Stimulated activated CD4-positive, alpha-beta T cell treated with anti-CD3 and anti-CD28 coated beads, Interleukin-12 subunit alpha, Interleukin-12 subunit beta, amount 100 ng/mL, for 48 hours (primary cell): Measurements from ENCODE around the gene TCTN1.
"Not testable (repeated sequence)": the region's sequence is repeated elsewhere in the genome, so short reads cannot be mapped to it uniquely, and the experiment has no call there.

Experiments used
- DNase-seq, 3 donors: peaks; one replicate each; pipeline ENCODE4 v3.0.0-alpha.2; 2020; ENCODE audit warnings: low read depth in 2 of 3, low spot score in 1 of 3

The TCTN1 gene

DNA sequence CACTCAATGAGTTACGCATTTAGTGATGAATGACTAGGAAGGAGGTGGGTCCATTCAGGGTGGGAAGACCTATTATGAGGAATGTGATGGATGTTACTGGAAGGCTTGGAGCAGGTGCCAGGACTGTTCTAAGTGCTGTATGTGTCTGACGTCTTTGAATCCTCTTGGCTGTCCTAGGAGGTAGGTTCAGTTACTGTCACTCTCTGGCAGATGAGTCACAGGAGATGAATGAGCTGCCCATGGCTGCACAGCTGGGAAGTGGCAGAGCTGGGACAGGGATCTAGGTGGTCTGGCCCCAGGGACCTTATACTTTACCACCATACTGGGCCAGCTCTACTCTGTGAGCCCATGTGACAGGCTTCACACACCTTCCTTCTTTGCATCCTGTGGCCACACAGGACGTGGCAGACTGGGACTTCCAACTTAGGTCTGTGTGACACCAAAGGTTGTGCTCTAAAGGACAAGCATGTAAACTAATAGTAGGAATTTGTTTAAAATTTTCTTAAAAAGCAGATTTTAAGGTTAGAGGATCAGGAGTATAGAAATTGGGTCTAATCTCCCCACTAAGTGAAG lies 24.0 kb downstream of the TCTN1 start:
- DNase-seq = no peak

DNA sequence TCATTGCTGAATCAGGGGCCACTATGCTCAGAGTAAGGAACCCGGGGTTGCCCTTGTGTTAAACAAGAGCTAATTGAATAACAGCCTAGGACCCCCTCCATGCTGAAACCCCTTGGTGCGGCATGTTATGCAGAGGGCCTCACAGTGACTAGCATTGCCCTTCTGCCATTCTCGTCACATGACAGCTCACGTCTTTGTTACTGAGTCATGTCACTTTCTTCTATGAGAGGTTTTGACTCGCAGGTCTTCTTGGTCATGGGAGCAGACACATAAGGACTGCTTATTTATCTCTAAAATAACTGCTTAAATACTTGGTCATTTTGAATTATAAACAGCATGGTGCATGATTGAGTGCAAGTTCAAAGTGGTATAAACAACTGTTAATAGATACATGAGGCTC lies 24.9 kb downstream of the TCTN1 start:
- DNase-seq = no peak

DNA sequence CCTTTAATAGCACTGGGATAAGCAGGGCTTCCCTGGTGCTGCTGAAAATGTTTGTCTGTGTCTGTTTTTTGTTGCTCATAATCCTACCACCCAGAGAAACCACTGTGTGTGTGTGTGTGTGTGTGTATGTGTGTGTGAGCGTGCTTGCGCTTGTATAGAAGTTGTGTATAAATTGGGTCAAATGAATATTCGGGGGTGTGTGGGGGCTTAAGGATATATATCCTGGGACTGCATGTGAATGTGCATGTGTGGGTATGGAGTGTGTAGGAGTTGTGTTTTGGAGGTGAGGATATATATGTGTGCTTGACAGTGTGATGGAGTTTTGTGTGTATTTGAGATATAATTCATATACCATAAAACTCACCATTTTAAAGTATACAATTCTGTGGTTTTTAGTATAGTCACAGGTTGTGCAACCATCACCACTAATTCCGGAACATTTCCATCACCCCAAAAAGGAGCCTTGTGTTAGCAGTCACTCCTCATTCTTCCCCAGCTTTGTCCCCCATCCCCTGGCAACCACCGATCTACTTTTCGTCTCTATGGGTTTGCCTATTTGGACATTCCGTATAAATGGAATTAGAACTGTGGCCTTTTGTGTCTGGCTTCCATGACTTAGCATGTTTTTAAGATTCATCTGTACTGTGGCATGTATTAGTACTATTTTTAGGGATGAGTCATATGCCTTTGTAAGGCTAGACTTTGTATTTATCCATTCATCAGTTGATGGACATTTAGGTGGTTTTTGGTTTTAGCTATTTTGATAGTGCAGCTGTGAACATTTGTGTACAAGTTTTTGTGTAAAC lies 25.6 kb downstream of the TCTN1 start:
- DNase-seq = no peak

DNA sequence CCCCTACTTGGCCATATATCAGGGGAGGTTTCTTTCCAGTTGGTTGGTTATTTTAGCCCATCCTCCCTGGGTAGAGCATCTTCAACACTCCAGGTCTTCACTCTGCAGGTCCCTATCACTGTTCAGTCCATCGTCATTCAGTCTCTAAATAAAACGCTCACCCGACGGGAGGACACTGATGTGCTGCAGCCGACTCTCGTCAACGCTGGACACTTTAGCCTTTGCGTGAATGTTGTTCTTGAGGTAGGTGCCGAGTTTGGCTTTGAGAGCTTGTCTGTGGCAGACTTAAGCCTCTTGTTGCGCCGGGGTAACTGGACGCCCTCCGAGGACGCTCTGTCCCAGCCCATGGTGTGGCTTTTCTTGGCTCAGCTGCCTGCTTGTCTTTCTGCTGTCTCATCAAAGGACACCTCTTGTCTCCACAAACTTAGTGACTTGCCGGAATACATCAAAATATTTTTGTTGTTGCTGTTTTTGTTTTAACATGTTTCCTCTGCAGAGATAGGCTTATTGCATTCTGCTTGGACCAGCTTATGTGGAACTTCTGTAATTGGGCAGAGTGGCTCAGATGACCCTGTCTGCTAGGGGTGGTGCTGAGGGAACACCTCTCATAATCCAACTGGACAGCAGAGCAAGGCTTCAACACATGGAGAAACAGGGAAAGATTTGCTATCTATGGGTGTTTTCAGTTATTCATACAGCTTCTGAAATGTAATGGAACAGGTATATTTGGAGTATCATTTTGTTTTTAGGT lies 26.5 kb downstream of the TCTN1 start:
- no peak for DNase-seq

DNA sequence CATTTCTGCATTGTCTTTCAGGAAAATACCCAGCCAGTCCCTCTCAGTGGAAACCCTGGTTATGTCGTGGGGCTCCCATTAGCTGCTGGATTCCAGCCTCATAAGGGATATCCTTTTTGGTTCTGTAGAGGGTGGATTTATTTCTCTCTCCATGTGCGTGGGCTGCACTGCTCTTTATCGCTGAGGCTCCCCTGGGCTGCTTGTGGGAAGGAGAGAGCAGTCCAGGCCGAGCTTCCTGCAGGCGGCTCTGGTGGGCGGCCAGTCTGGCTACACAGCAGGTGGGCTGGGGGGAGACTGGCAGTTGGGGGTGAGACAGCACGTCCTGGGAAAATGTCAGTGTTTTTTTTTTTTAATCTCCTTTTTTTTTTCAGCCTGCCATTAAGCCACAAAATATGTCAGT lies 27.6 kb downstream of the TCTN1 start:
- no peak for DNase-seq

DNA sequence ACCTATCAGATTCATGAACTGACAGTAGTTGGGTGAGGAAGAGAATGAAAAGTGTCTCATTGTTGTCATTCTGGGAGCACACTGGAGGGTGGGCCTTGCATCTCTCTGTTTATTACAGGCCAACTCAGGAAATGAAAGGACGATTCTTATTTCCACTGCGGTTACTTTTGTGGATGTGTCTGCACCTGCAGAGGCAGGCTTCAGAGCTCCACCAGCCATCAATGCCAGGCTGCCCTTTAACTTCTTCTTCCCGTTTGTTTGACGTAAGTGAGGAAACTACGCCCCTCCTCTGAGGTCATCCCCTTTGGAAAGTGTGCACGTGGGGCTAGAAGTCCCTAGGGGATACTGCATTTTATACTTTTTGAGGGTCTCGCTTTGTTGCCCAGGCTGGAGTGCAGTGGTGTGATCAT lies 33.7 kb downstream of the TCTN1 start:
- DNase-seq = no peak

DNA sequence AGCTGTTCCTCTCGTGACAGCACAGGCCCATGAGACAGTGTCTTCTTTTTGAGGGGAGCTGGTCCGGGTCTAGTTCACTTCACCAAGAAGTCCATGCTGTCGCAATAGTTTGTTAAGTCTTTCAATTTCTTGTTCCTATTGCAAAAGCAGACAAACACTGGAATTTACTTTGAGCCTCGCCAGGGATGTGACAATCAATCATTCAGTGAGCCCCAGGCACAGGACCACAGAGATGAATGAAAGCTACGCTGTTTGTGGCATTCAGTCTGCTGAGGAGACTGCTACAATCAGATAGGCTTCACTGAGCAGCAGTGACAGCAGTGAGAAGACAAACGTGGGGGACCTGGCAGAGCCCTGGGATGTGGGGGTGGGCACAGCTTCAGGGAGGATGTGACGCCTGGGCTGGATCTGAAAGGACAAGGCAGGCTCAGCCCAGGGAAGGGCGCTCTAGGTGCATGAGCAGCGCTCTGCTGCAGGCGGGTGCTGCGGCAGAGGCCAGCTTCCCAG lies 35.5 kb downstream of the TCTN1 start:
- no peak for DNase-seq

DNA sequence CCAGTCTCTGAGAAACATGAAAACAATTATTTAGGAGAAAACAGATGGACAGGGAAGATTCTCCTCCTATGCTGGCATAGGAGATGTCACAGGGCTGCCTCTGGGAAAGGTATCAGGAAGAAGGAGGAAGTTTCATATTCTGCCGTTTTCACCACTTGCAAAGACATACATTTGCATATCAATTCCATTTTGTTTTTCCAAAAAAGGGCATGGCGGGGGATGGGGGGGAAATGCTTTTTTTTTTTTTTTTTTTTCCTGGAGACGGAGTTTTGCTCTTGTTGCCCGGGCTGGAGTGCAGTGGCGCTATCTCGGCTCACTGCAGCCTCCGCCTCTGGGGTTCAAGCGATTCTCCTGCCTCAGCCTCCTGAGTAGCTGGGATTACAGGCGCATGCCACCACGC lies 40.3 kb downstream of the TCTN1 start:
- DNase-seq = not testable (repeated sequence)

DNA sequence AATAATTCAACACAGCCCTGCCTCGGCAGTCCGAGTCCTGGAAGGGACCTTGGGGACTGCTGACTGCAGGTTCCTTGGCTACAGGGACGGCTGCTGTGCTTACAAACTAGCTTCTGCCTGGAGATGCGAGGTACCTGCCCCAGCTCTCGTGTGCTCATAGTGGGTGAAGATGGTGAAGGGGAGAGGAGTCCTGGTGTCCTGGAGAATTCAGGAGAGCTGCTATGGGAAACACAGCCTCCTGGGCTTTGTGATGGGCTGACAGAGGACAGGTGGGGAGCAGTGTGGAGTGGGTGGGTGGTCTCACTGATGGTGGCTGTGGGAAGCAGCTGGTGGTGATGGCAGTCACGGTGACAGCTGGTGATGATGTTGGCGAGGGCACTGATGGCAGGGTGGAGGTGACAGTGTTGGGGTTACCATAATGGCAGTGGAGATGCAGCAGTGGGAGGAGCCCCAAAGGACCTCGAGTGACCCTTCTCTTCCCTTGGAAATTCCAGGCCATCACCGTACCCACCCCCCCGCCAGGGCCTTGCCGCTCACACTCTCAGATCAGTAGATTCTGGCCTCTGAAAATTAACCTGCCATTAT lies 42.2 kb downstream of the TCTN1 start:
- DNase-seq = no peak

DNA sequence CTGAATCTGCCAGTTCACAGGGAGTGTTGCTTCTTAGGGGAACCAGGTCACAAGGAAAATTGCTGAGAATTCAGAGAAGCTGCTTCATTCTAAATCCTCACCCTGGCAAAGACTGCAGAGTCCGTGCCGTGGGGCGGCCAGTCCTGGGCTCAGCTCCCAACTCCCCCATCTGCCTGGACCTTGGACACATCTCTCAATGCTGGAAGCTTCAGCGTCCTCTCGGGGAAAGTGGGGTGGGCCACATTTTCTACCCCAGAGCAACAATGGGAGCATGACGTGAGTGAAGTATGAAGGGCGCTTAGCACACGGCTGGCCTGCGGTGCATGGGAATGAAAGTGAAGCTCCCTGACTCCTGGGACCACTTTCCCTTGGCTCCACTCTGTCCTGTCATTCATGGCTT lies 43.8 kb downstream of the TCTN1 start:
- DNase-seq = no peak

DNA sequence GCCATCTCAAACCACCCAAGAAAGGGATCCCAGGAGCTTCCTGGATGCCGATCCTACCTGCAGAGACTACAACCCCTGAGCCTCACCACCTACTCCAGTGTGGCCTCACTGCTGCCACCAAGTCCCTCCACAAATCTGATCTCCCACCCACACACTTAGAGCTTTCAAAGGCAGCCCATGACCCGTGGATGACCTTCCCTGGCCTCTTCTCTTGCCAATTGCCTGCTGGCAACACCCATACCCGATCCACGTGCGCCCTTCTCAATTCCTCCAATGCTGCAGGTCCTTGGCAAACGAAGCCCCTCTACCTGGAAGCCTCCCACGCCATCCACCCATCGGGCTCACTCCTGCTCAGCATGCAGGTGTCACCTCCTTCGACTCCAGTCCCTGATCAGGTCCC lies 44.3 kb downstream of the TCTN1 start:
- DNase-seq = no peak

DNA sequence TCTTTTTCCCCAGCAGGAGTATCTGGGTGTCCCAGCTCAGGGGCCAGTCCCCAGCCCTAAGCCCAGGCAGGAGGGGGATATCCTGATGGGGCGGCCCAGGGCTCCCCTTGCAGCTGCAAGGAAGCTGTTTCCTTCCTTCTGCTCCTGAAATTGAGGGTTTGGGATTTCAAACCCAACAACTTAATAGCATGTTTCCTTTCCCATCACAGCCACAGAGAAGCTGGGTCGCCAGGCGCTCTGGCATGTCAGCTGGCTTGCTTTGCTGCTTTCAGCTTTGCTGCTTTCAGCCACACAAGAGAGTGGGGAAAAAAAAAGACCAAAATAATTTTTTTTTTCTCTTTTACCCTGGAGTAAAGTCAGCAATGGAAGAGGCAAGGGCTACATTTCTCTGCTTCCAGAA lies 44.9 kb downstream of the TCTN1 start:
- no peak for DNase-seq

DNA sequence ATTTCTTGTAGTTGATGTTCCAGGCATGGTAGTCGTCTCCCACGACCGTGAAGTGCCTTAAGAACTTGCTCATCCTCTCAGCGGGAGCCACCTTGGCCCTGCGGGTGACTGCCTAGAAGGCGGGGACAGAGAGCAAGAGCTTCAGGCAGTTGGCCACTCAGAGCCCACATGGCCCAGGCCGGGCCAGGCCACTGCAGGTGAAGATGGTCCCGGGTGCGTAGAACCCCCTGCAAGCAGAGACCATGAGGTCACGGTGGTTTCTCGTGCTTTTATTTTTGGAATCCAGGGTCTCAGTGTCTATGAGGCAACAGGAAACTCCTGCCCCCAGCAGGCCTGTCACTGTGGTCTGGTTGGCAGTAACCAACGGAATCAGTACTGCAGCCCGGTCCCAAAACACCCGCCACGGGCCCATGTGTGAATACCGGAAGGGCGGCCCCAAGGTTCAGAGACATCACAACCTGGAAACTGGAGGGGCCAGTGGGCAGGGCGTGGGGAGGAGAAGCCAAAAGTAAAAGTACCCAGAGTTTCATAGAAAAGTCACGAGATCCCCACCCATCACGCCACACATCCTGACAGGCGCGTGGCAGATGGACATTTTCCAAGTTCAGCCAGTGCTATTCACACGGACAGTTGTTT lies 47.5 kb downstream of the TCTN1 start:
- DNase-seq = peak in 2 of 3 donors; percentile 27 to 42

DNA sequence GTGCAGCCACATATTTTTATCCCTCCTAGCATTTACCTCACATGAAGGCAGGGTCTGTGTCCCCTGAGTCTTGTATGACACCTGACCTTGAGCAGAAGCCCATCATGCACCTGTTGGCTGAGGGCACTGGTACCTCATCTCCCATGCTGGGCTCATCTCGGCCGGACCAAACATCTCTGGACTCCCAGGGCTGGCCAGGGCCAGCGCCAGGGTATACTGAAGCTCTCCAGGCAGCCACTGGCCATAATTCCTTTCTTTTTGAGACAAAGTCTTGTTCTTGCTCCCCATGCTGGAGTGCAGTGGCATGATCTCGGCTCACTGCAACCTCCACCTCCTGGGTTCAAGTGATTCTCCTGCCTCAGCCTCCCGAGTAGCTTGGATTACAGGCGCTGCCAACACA lies 53.0 kb downstream of the TCTN1 start:
- DNase-seq = no peak

DNA sequence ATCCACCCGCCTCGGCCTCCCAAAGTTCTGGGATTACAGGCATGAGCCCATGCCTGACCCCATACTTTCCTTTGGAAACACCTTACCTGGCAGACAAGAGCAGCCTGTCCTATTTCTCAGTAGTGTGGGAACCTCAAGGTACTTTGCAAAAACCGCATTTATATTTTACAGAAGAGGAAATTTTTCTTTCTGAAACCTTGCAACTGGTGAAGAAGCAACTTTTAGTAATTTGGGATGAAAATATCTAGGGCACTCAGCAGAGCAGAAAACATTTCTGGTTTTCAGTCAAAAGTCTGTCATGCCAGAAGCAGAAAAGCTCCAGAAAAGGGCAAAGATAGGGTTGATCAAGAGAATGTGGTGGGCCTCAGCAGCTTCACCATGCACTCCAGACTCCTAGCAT lies 53.7 kb downstream of the TCTN1 start:
- DNase-seq = no peak

DNA sequence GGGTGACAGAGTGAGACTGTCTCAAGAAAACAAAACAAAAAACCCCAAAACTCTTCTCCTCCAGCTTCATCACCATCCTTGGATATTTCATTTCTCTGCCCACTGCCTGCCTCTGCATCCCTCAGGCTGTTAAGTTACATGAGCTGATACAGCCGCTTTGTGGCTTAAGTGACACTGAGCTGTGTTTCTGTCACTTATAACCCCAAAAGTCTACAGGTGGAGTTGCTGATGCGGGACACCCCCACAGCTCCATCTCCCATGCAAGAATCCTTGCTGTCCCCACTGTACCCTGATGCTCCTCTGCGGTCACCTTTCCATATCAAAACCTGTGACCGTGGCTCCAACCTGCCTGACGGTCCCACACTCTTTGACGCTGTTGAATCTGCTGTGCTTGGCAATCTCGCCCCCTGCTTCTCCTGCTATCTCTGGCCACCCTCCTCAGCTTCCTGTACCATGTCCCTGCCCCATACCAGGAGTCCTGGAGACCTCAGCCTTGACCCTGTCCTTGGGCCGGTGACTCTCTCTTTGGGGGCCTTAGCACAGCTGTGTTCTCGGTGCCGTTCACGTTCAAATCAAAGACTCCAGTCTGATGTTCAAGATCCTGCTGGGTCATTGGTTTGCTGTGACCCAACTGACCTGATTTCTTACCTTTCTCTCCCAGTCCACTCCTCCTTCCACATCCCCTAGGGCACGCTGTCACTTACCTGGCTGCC lies 54.7 kb downstream of the TCTN1 start:
- no peak for DNase-seq

DNA sequence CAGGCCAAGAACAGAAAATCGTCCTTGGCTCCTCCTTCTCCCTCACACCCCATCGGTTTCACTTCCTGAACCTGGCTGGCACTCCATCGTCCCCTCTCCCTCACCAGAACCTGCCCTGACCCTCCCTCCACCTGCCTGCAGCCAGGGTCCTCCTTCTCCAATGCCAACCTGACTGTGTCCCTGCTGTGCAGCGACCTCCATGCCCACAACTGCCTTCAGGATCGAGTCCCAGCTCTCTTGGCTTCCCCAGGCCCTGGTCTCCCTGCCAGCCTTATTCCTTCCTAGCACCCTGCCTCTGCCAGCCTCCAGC lies 55.2 kb downstream of the TCTN1 start:
- DNase-seq = no peak

DNA sequence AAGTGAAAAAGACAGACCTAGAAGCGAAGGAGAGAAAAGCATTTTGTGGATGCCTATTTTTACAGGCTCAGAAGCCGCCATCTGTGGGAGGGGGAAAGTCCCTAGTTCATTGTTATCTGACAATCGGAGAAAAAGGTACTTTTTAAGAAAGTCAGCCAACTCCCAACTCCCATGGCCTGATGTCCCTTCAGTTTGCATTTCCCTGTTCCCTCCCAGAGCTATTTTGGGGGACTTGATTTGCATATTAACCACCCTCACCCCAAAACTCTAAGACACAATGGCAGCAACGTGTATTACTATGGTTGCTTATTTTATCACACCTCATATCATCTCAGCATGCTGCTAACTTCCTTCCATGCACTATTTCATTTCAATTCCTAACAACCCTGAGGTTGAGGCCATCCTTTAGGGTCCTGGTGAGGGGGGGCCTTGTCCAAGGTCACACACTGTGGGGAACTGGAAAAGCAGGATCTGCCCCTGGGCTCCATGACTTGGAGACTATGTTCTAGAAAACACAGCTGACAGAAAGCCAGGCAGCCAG lies 56.3 kb downstream of the TCTN1 start:
- DNase-seq = peak in 2 of 3 donors; percentile 32 to 51

DNA sequence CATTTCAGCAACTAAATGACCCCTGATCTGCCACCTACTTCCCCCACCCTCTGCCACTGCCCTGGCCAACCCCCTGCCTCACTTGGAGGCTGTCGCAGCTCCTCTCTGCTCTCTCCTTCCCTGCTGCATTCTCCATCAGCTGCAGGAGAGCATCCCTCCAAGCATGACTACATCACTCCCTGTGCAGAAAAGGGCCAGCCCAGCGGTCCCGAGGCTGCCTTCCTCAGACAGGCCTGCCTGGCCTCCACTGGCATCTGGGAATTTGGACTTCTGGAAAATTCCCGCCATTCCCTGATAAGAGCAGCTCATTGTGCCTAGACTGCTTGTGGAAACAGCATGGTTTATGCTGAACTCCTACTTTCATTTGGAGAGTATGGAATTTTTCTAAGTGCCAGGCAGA lies 62.2 kb downstream of the TCTN1 start:
- no peak for DNase-seq

DNA sequence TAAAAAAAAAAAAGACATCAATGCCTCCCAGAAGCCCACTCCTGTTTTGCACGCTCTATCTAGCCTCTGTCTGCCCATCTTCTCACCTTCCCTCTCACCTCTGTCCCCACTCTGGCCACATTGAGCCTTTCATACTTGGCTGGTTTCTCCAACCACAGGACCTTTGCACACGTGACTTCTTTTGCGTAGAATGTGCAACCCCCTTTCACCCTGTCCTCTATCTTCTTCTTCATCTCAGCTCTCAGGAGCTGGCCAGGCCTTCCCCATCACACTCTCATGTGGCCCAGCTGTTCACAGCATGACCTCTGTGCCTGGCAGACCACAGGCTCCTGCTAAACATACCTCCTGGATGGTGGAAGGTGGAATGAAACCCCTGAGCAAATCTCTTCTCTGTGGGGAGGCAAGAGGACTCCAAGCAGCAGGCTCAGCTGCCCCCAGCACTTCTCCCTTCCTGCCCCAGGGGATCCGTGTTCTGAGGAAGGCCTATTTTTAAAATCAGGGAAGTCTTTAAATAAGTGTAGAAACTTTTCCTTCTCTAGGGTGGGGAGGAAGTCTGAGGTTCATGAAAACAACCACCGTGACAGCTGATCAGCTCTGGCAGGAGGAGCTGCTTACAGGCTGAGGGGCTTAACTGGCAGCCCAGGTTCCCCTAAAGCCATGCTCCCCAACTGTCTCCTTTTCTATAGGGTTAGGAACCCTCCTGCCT lies 63.4 kb downstream of the TCTN1 start:
- no peak for DNase-seq
